Kidney epithelial cell (primary cell): Measurements from ENCODE around the gene CCND1. TPM values are rescaled to one million over a fixed set of nuclear protein-coding genes. Genes with fewer than 3 reads are reported as not detected.

Experiments
- DNase-seq: peaks from one replicate; pipeline ENCODE4 v3.0.0-alpha.2; 2010; ENCODE audit warnings: low read depth
- H3K27me3 ChIP-seq: 2 replicates; pipeline ENCODE4 v1.6.0; 2011; ENCODE audit warnings: low read length; ENCODE audit not compliant: control insufficient read depth, insufficient read depth
- H3K36me3 ChIP-seq: 2 replicates; pipeline ENCODE4 v1.5.1; 2011; ENCODE audit warnings: low read length; ENCODE audit not compliant: control insufficient read depth, insufficient read depth
- H3K4me3 ChIP-seq: 2 replicates; pipeline ENCODE4 v1.5.1; 2011; ENCODE audit warnings: low read depth, mild to moderate bottlenecking, control low read depth, low read length
- total RNA-seq: library from RNA; depleted of rRNA; stranded (reverse); fragments of >200 nt; gene quantifications from 2 replicates; pipeline ENCODE4 v1.2.3, GENCODE V29; 2015
- TF ChIP-seq, protein P1 (sequence below): IDR thresholded peaks from 2 replicates; pipeline ENCODE4 v1.5.1; 2011; ENCODE audit warnings: mild to moderate bottlenecking, moderate library complexity, low read length, control low read depth, inconsistent platforms; ENCODE audit not compliant: insufficient read depth, poor library complexity, severe bottlenecking

The CCND1 gene
- total RNA-seq, 1 donor from 2014 or later: 378 TPM

DNA sequence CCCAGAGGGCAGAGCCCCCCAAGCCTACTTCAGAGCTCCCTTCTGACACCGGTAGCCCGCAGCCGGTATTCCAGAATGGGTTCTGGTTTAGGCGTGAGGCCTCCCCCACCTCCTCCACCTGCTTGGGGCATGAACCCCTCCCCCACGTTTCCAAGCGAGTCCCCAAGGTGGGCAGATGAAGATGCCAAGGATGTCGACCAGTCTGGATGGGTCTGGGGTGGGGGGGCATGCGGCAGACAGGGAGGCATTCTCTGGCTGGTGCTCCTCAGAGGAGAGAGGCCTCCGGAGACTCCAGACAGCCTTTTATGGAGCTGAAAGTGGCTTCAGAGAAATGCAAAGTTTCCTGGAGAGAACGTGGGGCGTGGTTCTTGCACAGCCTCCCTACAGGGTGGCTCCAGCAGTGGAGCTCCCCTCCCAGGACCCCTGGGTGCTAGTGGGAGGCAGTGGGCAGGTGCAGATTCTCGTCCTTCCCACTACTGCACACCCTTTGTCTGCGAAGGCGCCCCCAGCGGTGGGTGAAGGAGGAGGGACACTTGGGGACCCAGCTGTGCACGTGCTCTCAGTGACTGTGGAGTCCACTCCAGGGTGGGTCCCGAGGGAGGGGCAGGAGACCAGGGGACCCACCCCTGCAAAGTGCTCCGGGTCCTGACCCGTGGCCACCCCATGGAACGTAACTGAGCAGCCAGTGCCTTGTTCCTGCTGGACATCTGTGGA is 4.2 kb downstream of the CCND1 start:
- Histone ChIP-seq H3K27me3 (no peaks in the 10 kb centered on the region), H3K36me3 (peaks cover 5% of the 10 kb centered on the region), H3K4me3 (no peak overlapping the region)
- TF ChIP-seq, protein P1, sequence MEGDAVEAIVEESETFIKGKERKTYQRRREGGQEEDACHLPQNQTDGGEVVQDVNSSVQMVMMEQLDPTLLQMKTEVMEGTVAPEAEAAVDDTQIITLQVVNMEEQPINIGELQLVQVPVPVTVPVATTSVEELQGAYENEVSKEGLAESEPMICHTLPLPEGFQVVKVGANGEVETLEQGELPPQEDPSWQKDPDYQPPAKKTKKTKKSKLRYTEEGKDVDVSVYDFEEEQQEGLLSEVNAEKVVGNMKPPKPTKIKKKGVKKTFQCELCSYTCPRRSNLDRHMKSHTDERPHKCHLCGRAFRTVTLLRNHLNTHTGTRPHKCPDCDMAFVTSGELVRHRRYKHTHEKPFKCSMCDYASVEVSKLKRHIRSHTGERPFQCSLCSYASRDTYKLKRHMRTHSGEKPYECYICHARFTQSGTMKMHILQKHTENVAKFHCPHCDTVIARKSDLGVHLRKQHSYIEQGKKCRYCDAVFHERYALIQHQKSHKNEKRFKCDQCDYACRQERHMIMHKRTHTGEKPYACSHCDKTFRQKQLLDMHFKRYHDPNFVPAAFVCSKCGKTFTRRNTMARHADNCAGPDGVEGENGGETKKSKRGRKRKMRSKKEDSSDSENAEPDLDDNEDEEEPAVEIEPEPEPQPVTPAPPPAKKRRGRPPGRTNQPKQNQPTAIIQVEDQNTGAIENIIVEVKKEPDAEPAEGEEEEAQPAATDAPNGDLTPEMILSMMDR: peak; percentile 25
- no peak for DNase-seq

DNA sequence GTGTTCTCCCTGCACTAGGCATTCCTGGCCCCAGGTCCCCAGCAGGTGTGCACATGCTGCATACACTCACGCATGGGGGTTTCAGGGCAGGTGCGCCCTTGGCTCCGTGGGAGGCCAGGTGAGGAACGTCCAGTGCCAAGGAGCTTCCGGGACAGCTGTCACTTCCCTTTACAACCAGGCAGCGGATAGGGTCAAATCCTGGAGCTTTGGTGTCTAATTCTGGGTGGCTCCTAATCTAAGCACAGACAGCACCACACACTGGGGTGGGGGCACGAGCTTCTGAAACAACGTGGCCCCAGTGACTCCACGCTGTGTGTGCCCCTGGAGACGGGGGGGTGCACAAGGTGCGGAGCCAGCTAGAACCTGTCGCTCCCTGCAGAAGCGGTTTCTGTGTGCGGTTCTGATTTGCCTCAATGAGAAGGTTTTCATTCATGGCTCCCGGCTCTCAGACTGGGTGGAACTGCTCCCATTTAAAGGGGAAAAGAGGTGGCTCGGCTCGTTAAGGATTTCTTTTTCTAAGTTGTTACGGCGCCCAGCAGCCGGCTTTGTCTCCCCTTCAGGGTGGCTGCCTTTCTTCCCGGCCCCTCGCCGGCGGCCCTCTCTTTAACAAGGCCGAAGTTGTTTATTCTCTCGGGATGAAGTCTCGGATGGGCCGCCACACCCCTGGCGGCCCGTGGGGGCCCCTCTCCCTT is 5.0 kb downstream of the CCND1 start:
- TF ChIP-seq, protein P1: no peak

DNA sequence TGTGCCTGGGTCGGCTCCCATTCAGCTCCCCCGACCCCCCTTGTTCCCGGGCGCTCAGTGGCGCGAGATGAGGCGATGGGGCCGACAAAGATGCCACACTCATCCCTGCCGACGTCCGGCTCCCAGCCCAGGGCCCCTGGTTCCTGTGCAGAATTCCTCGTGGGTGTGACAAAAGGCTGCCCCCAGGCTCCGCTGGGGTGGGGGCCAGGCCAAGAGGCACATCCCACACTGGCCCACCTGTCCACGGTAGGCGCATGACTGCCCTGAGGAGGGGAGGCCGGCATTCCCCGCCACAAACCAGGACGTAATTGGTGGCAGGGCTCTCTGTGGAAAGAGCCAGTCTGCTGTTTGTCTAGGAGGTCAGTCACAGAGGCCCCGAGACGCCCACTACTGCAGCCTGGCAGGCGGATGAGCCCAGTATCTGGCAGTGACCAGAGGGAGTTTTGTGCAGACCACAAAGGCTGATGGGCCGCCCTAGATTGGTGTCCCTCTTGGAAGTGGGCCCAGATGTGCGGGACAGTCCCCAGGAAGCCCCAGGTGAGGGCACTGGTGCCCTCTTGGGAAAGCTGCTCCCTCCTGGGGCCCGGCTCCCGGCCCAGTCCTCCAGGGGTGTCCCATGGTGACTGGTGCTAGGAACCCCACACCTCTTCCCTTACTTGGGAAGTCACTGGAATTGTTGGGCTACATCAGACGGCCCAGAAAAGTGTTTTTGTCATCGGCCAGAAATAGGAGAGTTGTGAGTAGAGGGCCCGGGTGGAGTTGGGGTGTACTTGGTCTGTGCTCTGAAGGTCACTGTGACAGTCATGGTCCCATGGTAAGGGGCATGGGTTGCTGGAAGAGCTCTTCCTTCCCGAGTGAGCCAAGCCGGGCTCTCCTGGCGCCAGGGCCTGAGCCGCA is 5.8 kb downstream of the CCND1 start:
- TF ChIP-seq, protein P1: no peak
- no peaks in the 10 kb centered on the region for H3K27me3 ChIP-seq
- no peak overlapping the region for H3K4me3 ChIP-seq
- peaks cover 5% of the 10 kb centered on the region for H3K36me3 ChIP-seq
- DNase-seq: no peak

More for the DNA sequence above, 5.0 kb downstream of the CCND1 start:
- Histone ChIP-seq H3K4me3 (no peak overlapping the region), H3K36me3 (peaks cover 5% of the 10 kb centered on the region), H3K27me3 (no peaks in the 10 kb centered on the region)
- DNase-seq: no peak

DNA sequence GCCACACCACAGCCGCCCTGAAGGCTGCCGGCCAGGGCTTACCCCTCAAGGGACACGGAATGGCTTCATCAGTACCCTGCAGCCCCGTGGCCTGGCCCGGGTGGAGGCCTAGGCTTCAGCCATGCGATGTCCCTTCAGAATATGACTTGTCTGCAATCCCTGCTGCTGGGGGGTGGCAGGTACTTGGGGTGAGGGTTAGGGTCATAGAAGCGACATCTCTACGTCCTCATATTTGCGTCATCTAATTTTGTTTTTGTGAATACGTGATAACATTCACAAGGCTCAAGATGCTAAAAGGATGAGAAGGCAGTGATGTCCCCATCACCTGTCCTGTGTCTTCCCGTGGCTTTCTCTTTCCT is 6.4 kb downstream of the CCND1 start:
- no peak overlapping the region for H3K4me3 ChIP-seq
- no peak for DNase-seq
- H3K36me3 ChIP-seq: peaks cover 5% of the 10 kb centered on the region
- TF ChIP-seq, protein P1: no peak
- no peaks in the 10 kb centered on the region for H3K27me3 ChIP-seq

DNA sequence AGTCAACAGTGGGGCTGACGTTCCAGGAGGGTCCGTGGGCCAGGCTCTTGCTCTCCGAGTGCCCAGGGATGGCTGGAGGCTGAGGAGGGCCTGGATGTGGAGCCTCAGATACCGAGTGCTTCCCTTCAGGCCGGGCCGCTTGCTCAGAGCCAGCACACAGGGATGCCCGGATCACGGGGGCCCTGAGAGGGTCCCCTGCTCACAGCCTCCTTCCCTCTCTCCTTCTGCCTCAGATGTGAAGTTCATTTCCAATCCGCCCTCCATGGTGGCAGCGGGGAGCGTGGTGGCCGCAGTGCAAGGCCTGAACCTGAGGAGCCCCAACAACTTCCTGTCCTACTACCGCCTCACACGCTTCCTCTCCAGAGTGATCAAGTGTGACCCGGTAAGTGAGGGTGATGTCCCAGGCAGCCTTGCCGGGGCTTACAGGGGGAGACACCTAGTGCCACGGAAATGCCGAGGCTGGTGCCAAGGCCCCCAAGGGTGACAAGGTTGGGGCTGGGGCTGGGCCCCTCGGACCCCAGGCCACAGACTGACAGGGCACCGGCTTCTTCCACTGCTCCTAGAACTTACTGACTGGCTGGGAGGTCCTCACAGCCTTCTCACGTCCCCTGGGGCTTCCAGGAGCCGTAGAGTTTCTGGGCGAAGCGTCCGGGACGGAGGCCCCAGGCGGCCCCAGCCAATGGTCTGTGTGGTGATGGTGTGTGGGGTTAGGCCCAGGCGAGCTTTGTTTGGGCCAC is 7.0 kb downstream of the CCND1 start:
- Histone ChIP-seq H3K36me3 (peaks cover 5% of the 10 kb centered on the region), H3K27me3 (no peaks in the 10 kb centered on the region), H3K4me3 (no peak overlapping the region)
- TF ChIP-seq, protein P1: no peak
- no peak for DNase-seq
